SIG-M5 treated with dmso at 0.1 percent for 504 hours (cell line): Measurements from ENCODE around the gene SLC25A15.

Source experiments
- DNase-seq: peaks from one replicate; lab custom pipeline; 2025; ENCODE audit not compliant: unreplicated experiment; lab: John Stamatoyannopoulos, UW

SLC25A15 gene

DNA sequence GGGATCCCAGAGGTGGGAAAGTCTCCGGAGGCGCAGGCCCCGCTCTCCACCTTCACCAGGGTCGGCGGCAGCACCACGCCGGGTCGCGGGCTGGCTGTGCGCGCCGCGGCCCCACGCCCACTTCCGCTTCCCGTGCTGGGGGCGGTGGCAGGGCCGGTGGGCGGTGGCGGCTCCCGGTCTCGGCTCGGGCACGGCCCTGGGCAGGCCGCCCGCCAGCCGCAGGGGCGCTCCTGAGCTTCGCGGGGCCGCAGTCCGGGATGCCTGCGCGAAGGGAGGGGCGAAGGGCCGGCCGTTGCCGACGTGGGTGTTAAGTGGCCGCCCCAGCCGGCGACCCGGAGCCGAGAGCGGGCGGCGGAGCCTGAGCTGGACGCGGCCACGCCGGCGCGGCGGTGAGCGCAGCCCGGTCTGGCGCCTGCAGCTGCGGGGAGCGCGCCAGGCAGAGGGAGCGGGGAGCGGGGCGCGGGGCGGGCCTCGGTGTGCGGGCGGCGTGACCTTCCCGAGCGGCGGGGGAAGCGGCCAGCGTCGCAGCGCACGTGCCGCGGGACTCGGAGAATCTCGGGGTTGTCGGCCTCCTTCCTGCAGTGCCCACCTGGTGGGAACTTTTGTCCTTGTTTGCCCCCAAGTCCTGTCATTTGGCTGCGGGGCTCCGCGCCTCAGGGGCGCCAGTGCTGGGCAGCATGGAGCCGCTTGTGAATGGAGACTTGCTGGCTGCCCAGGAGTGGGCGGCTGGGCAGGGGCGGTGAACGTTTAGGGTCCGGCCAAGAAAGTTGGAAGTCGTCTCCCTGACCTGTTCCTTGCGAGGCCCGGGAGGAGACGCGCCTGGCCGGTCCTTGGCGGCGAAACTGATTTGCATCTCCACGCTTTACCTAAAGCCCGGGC, at the start of gene SLC25A15:
SLC25A15 (plus strand) TSS at position 337 of the 879 bp plus-strand sequence. CDS start 3,616 bp downstream, outside the sequence.
- DNase-seq, result peak; percentile 74

GRCh38 chr13:40749327-40749726, 40.1 kb upstream of the SLC25A15 start:
- DNase-seq, result no peak

DNA sequence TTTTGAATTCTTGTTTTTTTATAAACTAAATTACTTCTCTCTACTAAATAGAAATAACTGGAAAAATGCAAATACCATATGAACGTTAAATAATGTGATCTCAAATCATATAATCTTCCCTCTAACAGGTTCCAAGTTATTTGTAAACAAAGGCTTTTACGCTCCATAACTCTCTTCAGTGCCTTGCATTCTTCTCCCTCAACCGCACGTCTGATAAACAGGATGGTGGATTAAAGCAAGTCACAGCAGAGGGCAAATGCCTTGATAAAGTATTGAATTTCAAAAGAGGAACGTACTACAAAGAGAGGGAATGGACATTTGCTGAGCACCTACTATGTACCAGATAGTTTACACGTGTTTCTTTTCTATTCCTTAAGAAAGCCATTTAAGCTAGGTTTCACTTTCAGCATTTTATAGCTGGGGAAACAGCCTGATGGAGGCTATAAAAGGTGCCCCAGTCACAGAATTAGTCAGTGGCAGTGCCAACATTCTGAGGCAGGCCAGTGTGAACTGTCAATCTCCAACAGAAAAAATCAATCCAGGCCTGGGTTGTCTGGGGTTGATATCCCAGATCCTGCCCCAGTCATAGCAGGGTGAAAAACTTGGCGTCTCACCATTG, 34.2 kb upstream of the SLC25A15 start:
- no peak for DNase-seq

DNA sequence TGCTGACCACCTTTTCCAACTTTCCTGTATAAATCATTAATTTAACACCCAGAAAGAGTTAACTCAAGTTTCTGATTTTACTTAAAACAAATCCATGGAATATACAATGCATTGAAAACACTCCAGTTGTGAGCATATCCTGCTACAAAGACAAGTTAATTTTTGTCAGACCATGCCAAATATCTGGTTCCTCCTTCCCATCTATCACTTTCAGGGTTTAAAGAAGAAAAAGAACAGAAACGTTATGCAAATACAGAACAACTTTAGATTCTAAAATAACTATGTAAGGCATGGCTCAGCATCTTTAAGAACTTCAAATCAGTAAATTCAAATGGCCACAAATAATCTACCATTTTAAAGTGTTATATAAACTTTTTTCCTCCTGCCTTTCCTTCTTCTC, 33.4 kb upstream of the SLC25A15 start:
- no peak for DNase-seq

DNA sequence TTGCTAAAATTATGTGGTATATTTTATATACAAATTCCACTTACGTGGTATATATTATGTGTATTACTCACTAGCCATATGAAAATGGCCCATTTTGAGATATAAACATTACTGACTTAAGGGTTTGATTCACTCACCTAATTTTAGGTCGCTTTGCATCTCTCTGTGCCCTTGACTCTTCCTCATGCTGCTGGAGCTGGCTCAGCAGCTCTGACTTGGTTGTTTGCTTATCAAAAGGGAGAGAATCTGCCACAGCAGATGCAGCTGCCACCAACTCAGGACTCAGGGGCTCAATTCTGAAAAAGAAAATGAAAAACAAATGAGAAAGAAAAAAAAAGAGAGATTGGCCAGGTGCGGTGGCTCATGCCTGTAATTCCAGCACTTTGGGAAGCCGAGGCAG, 30.6 kb upstream of the SLC25A15 start:
- no peak for DNase-seq

DNA sequence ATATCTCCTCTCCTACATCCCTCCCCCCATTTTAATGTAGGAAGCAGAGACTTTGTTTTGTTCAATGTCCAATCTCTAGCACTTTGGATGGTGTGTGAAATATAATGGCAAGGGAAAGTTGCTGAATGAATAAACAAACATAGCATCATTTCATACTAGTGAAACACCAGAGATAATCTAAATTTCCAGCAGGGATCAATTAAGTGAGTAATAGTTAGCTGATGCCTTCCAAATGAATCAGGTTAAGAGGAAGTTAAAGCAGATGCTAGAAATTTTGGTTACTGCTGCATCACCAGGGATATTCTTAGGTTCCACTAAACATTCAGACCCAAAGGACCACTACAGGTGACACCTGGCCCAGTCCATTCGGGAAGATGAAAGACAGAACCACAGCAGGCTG, 26.6 kb upstream of the SLC25A15 start:
- DNase-seq, result no peak

- no peak for DNase-seq
Observed at GRCh38 chr13:40764587-40765403, 24.6 kb upstream of the SLC25A15 start.

DNA sequence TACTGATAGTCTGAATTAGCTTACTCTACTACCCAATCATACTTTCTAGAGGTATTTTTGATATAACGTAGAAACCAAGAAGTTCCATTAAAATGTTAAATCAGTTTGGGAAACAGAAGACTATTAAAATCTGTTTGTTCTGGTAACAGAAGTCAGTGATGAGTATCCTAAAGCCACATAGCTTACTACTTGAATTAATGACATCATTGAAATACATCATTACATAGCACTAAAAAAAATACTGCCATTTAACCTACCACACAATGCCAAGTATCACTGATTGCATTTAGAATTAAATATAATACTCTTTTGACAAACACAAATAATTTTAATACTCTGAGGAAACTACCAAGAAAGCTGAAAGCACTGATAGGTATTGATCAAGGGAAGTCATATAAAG, 23.8 kb upstream of the SLC25A15 start:
- DNase-seq, result no peak

DNA sequence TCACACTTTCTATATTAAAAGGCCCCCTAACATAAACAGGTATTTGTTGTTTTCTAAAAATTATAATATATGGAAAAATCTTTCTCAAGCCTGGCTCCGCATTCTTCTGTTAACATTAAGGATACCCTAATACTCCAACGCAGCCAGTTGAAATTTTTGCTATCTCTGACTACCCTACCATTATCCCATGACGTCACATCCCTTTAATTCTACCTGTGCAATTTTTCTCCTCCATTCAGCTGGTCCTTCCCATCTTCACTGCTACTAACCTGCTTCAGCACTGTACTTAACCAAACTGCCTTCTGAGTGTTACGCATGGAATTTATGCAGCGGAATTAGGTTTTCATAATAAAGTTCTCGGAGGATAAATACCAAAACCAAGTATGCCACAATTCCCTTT, 19.4 kb upstream of the SLC25A15 start:
- DNase-seq, result no peak

DNA sequence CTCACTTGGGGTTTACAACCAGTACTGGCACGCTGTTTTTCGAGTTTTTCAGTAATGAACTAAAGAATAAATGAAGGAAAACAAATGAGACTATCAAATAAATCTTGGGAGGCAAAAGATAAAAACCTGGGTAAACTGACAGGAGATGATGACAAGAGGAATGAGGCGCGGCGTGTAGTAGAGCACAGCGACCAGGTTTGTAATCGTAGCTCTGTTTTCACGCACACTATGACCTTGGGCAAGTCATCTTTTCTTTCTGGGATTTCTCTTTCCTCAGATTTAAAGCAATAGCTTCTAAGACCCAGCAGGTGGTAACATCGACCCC, 18.8 kb upstream of the SLC25A15 start:
- DNase-seq, result no peak

- DNase-seq, result peak; percentile 97
Observed at GRCh38 chr13:40770934-40771618, 18.3 kb upstream of the SLC25A15 start, which contains the start of gene MRPS31. TSS of gene MRPS31 (minus strand) at chr13:40771190. CDS start at chr13:40771136, 54 bp downstream.

GRCh38 chr13:40772765-40773473, 16.5 kb upstream of the SLC25A15 start:
- DNase-seq, result no peak

DNA sequence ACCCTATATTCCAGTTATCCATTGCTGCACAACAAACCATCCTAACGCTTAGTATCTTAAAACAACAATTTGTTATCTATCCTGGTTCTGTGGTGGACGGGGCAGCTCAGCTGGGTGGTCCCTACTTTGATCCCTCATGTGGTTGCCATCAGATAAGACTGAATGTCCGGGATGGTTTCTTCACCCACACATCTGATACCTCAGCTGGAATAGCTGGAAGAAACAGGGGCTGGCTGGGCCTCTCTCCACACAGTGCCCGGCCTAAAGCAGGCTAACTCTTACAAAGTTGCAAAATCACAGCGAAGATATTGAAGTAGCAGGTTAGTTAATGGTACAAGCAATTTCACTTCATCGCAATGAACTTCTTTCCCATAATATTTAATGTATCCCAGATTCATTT, 14.7 kb upstream of the SLC25A15 start:
- DNase-seq, result no peak

DNA sequence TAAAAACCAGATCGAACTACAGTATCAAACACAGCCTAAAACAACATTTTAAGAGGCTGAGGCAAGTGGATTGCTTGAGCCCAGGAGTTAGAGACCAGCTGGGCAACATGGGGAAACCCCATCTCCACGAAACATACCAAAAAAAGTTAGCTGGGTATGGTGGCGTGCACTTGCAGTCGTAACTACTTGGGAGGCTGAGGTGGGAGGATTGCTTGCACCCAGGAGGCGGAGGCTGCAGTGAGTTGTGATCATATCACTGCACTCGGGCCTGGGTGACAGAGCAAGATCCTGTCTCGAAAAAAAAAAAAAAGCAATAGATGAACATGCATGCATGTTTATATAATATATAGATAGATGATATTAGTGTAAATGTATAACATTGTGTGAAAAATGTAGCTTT, 13.2 kb upstream of the SLC25A15 start:
- DNase-seq, result no peak

- DNase-seq, result peak; percentile 94
Observed at GRCh38 chr13:40776681-40777165, 12.7 kb upstream of the SLC25A15 start.

DNA sequence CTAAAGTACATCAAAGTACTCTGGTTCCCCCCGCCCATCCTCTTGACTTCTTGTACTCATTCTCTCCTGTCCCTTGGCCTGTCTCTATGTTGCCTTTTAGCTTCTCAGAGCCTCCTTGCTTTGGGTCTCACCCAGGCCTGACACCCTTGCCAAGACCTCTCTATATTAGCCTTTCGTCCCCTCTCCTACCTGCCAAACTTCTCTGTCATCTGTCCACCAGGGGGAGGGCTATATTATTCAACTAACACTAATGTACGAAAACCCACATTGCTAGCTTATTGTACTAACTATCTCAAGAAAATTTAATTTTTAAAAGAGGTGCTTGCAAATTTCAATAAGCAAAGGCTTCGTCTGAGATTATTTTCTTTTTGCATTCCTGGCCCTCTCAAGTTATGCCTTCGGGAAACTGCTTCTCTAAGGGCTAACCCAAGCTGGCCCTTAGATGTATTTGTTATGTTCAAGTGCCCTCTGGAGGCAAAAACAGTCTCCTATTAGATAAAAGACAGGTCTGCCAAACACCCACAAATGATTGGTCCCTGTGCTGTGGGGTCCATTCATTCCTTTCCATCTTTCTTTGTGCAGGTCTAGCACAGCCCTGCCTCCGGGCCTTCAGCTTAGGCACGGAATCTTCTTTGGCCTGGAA, 12.1 kb upstream of the SLC25A15 start:
- peak; percentile 81 for DNase-seq

DNA sequence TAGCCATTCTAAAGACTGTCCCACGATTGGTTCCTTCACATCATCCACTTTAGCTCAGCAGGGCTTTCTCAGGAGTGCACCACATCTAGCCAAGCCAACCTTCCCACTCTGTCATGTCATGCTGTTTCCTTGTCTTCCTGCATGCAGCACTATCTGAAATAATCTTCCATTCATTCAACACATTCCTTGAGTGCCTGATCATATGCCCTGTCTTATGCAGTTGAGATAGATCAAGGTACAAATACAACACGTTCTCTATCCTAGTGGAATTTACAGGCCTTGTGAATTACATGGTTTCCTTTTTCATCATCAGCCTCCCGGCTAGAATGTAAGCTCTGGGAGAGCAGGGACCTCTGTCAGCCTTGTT, 11.6 kb upstream of the SLC25A15 start:
- no peak for DNase-seq

DNA sequence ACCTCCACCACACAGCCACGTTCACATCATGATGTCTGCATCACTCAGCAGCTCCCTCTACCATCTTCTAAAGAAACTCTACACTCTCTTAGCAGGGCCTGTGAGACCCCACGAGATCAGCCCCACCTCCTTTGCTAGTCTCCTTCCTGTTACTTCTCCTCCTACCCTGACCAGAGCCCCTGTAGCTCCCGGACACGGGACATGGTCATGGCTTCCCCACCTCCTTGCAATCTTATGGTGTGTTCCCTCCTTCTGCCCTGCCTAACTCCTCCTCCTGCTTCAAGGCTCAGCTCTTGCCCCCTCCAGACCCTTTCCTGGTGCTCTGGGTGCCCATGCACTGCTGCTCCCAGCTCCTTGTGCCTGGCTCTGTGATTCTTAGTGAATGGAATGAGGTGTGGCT, 10.4 kb upstream of the SLC25A15 start:
- DNase-seq, result no peak

DNA sequence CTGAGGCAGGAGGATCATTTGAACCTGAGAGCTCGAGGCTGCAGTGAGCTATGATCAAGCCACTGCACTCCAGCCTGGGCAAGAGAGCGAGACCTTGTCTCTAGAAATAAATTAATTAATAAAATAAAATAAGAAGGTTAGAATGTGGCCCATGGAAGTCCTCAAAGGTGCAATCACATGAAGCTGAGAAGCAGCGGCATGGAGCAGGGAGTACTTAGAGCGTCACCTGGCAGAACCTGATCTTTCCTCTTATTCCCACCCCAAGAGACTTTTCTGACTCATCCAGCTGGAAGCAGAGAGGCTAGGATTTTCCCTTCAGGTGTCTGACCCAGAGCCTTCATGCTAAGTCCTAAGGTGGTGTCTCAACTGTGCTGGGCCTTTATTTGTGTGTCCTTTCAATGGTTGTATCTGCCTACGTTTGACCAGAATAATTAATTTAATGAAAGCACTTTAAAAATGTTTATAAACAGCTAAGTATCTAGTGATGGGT, 9.6 kb upstream of the SLC25A15 start:
- DNase-seq, result no peak
